ENCODE results near the gene VMA21.

Gene VMA21

DNA sequence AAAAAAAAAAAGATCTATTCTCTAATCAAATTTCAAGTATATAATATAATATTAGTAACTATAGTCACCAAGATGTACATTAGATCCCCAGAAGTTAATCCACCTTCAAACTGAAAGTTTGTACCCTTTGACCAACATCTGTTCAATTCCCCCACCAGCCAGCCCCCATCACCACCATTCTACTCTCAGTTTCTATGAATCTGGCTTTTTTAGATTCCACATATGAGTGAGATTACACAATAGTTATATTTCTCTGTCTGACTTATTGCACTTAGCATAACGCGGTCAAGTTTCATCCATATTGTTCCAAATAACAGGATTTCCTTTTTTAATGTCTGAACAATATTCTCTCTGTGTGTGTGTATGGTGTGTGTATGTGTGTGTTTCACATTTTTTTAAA is 33.7 kb upstream of the VMA21 start:
- no peak overlapping the region for H3K27ac ChIP-seq (ENCODE audit: low read depth, low read length)
- no peaks in the 10 kb centered on the region for H3K9me3 ChIP-seq (ENCODE audit: insufficient read depth, low read length)
- no peaks in the 10 kb centered on the region for H3K36me3 ChIP-seq (ENCODE audit: low read length)
- no peaks in the 10 kb centered on the region for H3K9me2 ChIP-seq (replicated peaks; ENCODE audit: insufficient read depth, low read length)
- H3K79me2 ChIP-seq (ENCODE audit: insufficient read depth, low read length), result no peaks in the 10 kb centered on the region
- no peak overlapping the region for H3K4me3 ChIP-seq (ENCODE audit: insufficient read depth, low read length, poor library complexity, severe bottlenecking)
- no peak overlapping the region for H3K4me2 ChIP-seq (ENCODE audit: low read depth, low read length, poor library complexity, severe bottlenecking)
- TF ChIP-seq EZH2phosphoT487 (conservative IDR thresholded peaks at IDR 0.05; ENCODE audit: low read length), result no peak
- TF ChIP-seq, protein P1, sequence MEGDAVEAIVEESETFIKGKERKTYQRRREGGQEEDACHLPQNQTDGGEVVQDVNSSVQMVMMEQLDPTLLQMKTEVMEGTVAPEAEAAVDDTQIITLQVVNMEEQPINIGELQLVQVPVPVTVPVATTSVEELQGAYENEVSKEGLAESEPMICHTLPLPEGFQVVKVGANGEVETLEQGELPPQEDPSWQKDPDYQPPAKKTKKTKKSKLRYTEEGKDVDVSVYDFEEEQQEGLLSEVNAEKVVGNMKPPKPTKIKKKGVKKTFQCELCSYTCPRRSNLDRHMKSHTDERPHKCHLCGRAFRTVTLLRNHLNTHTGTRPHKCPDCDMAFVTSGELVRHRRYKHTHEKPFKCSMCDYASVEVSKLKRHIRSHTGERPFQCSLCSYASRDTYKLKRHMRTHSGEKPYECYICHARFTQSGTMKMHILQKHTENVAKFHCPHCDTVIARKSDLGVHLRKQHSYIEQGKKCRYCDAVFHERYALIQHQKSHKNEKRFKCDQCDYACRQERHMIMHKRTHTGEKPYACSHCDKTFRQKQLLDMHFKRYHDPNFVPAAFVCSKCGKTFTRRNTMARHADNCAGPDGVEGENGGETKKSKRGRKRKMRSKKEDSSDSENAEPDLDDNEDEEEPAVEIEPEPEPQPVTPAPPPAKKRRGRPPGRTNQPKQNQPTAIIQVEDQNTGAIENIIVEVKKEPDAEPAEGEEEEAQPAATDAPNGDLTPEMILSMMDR (IDR thresholded peaks at IDR 0.05; ENCODE audit: insufficient read depth, low read length, poor library complexity, severe bottlenecking), result no peak
- no peaks in the 10 kb centered on the region for H3F3A ChIP-seq (ENCODE audit: insufficient read depth)
- H3K9ac ChIP-seq (ENCODE audit: low read length), result no peak overlapping the region
- H2AFZ ChIP-seq (ENCODE audit: low read depth, low read length, severe bottlenecking), result no peak overlapping the region
- no peaks in the 10 kb centered on the region for H4K20me1 ChIP-seq (ENCODE audit: low read depth, low read length)
- H3K27me3 ChIP-seq (ENCODE audit: low read length), result no peaks in the 10 kb centered on the region

DNA sequence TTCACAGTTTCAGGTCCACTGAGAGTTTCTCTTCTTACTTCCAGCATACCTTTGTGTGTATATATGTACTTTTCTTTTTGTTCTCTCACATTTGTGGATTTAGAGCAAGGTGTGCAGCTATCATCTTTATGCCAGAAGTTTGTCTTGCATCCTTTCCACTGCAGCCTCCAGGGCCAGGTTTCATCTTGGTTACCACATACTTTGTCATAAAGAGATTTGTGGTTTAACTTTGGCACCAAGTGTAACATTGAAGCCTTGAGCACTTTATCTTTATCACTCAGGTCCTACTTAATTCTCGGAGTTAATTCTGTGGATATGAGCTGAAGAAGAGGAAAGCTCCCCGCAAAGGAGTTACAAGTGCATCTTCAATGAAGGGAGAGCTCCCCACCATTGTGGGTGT is 31.4 kb upstream of the VMA21 start:
- Histone ChIP-seq H3K27me3 (ENCODE audit: low read length) (no peaks in the 10 kb centered on the region), H3K79me2 (ENCODE audit: insufficient read depth, low read length) (no peaks in the 10 kb centered on the region), H3K9me2 (replicated peaks; ENCODE audit: insufficient read depth, low read length) (no peaks in the 10 kb centered on the region), H3K9me3 (ENCODE audit: insufficient read depth, low read length) (no peaks in the 10 kb centered on the region), H3K27ac (ENCODE audit: low read depth, low read length) (no peak overlapping the region), H4K20me1 (ENCODE audit: low read depth, low read length) (no peaks in the 10 kb centered on the region), H3K36me3 (ENCODE audit: low read length) (no peaks in the 10 kb centered on the region), H2AFZ (ENCODE audit: low read depth, low read length, severe bottlenecking) (no peak overlapping the region), H3K9ac (ENCODE audit: low read length) (no peak overlapping the region), H3K4me2 (ENCODE audit: low read depth, low read length, poor library complexity, severe bottlenecking) (no peak overlapping the region), H3K4me3 (ENCODE audit: insufficient read depth, low read length, poor library complexity, severe bottlenecking) (no peak overlapping the region), H3F3A (ENCODE audit: insufficient read depth) (no peaks in the 10 kb centered on the region)
- no peak for TF ChIP-seq EZH2phosphoT487 (conservative IDR thresholded peaks at IDR 0.05; ENCODE audit: low read length)
- TF ChIP-seq, protein P1 (IDR thresholded peaks at IDR 0.05; ENCODE audit: insufficient read depth, low read length, poor library complexity, severe bottlenecking), result no peak

DNA sequence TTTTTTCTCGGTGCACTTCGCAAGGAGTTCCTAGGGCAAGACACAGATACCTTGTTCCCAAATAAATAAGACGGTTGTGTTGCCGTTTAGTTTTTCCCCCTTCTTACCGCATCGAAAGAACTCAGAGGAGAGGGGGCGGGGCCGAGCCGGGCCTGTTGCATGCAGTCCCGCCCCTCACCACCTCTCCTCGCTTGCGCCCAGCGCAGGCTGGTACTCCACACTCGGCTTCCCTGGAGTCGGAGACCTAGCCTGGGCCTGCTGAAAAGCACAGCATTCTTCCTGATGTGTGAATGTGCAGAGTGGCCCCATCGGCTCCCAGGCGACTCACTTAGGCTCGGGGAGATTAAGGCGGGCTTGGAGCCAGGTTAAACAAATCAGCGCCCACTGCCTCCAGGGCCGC is 26.1 kb upstream of the VMA21 start:
- no peak overlapping the region for H3K4me3 ChIP-seq (ENCODE audit: insufficient read depth, low read length, poor library complexity, severe bottlenecking)
- no peaks in the 10 kb centered on the region for H3F3A ChIP-seq (ENCODE audit: insufficient read depth)
- no peak overlapping the region for H3K27ac ChIP-seq (ENCODE audit: low read depth, low read length)
- H3K4me2 ChIP-seq (ENCODE audit: low read depth, low read length, poor library complexity, severe bottlenecking), result no peak overlapping the region
- no peaks in the 10 kb centered on the region for H3K79me2 ChIP-seq (ENCODE audit: insufficient read depth, low read length)
- H3K36me3 ChIP-seq (ENCODE audit: low read length), result no peaks in the 10 kb centered on the region
- no peak overlapping the region for H2AFZ ChIP-seq (ENCODE audit: low read depth, low read length, severe bottlenecking)
- no peaks in the 10 kb centered on the region for H4K20me1 ChIP-seq (ENCODE audit: low read depth, low read length)
- no peak for TF ChIP-seq EZH2phosphoT487 (conservative IDR thresholded peaks at IDR 0.05; ENCODE audit: low read length)
- TF ChIP-seq, protein P1 (IDR thresholded peaks at IDR 0.05; ENCODE audit: insufficient read depth, low read length, poor library complexity, severe bottlenecking), result no peak
- H3K9me3 ChIP-seq (ENCODE audit: insufficient read depth, low read length), result no peaks in the 10 kb centered on the region
- H3K27me3 ChIP-seq (ENCODE audit: low read length), result no peaks in the 10 kb centered on the region
- no peaks in the 10 kb centered on the region for H3K9me2 ChIP-seq (replicated peaks; ENCODE audit: insufficient read depth, low read length)
- H3K9ac ChIP-seq (ENCODE audit: low read length), result no peak overlapping the region
